Activated CD4-positive, alpha-beta T cell treated with anti-CD3 and anti-CD28 coated beads, Interleukin-2, amount 10 ng/mL, durations not matched to agents 7 days and 5 days (primary cell): ENCODE results near the gene TMA7B. TPM values are rescaled to one million over a fixed set of nuclear protein-coding genes. Genes with fewer than 3 reads are reported as not detected.

ENCODE experiments used
- CTCF ChIA-PET: fragments of 350-600 bp; sonication (Branson Sonifier 250); formaldehyde crosslinking; loops from one replicate; lab custom pipeline; 2021; ENCODE audit warnings: antibody characterized with exemption; lab: Charles Lee
- POLR2A ChIA-PET: fragments of 350-600 bp; sonication (Branson Sonifier 250); formaldehyde crosslinking; loops from one replicate; lab custom pipeline; 2021; ENCODE audit warnings: antibody characterized with exemption; lab: Charles Lee
- DNase-seq: peaks from one replicate; pipeline ENCODE4 v3.0.0-alpha.2; 2020
- H3K27ac Mint-ChIP-seq: one replicate; pipeline ENCODE4 v1.8.0; 2021; ENCODE audit warnings: mild to moderate bottlenecking, moderate library complexity, mixed read lengths
- H3K27me3 Mint-ChIP-seq: one replicate; pipeline ENCODE4 v1.8.0; 2021; ENCODE audit warnings: mixed read lengths
- H3K36me3 Mint-ChIP-seq: one replicate; pipeline ENCODE4 v1.8.0; 2021; ENCODE audit warnings: low read depth, mixed read lengths
- H3K4me1 Mint-ChIP-seq: one replicate; pipeline ENCODE4 v1.8.0; 2021; ENCODE audit warnings: mixed read lengths
- H3K4me3 Mint-ChIP-seq: one replicate; pipeline ENCODE4 v1.8.0; 2021; ENCODE audit warnings: mild to moderate bottlenecking, moderate library complexity, mixed read lengths
- H3K9me3 Mint-ChIP-seq: one replicate; pipeline ENCODE4 v1.8.0; 2021; ENCODE audit warnings: mixed read lengths
- total RNA-seq, 2 experiments: library from RNA; stranded (reverse); gene quantifications; one replicate each; pipeline ENCODE4 v1.2.3, GENCODE V29; 2021

TMA7B gene
- total RNA-seq, 2 experiments from 2014 or later: 4.7 to 5.4 TPM

- Mint-ChIP-seq H3K27me3 (no peaks in the 10 kb centered on the region), H3K9me3 (no peaks in the 10 kb centered on the region), H3K4me3 (no peak overlapping the region), H3K36me3 (peaks cover 87% of the 10 kb centered on the region), H3K27ac (peak overlapping the region; percentile 67), H3K4me1 (peaks cover 82% of the 10 kb centered on the region)
- ChIA-PET CTCF (no interaction called here), POLR2A (no interaction called here)
- DNase-seq: no peak
Observed at GRCh38 chr22:39958949-39959639, 1.1 kb upstream of the TMA7B start.

GRCh38 chr22:39960791-39961746 lies 872 bp downstream of the TMA7B start:
- CTCF ChIA-PET: interaction anchor here (0.7 to 1.6 kb wide), 4 partner anchors 11 to 209 kb away, joined by 3 to 6 read pairs (median 3); no protein-coding TSS in a partner anchor
- Mint-ChIP-seq H3K27me3 (no peaks in the 10 kb centered on the region), H3K27ac (peak overlapping the region; percentile 83), H3K4me3 (peak overlapping the region; percentile 46), H3K36me3 (peaks cover 88% of the 10 kb centered on the region), H3K9me3 (no peaks in the 10 kb centered on the region), H3K4me1 (peaks cover 65% of the 10 kb centered on the region)
- POLR2A ChIA-PET: no interaction called here
- peak; percentile 72 for DNase-seq

GRCh38 chr22:39962071-39962470 lies 1.9 kb downstream of the TMA7B start:
- H3K4me3 Mint-ChIP-seq: no peak overlapping the region
- CTCF ChIA-PET: interaction anchor here (1.6 kb wide), 1 partner anchor 33 kb away, joined by 6 read pairs; no protein-coding TSS in a partner anchor

GRCh38 chr22:39965748-39966147 lies 5.6 kb downstream of the TMA7B start:
- H3K4me3 Mint-ChIP-seq: no peak overlapping the region
- no peak for DNase-seq
- CTCF ChIA-PET: interaction anchor here (0.6 to 1.7 kb wide), 3 partner anchors 8 to 423 kb away, joined by 3 to 5 read pairs (median 4); partner anchors contain the start of gene FAM83F
- no peaks in the 10 kb centered on the region for H3K27me3 Mint-ChIP-seq
- H3K4me1 Mint-ChIP-seq: peaks cover 25% of the 10 kb centered on the region
- no peaks in the 10 kb centered on the region for H3K9me3 Mint-ChIP-seq
- H3K27ac Mint-ChIP-seq: no peak overlapping the region
- POLR2A ChIA-PET: no interaction called here
- peaks cover 88% of the 10 kb centered on the region for H3K36me3 Mint-ChIP-seq

More at GRCh38 chr22:39962071-39962470, 1.9 kb downstream of the TMA7B start:
- Mint-ChIP-seq H3K27me3 (no peaks in the 10 kb centered on the region), H3K9me3 (no peaks in the 10 kb centered on the region), H3K4me1 (peaks cover 59% of the 10 kb centered on the region), H3K27ac (peak overlapping the region; percentile 83), H3K36me3 (peaks cover 90% of the 10 kb centered on the region)
- DNase-seq: no peak
- POLR2A ChIA-PET: no interaction called here

GRCh38 chr22:39966470-39966869 lies 6.3 kb downstream of the TMA7B start:
- no peaks in the 10 kb centered on the region for H3K27me3 Mint-ChIP-seq
- DNase-seq: no peak
- peaks cover 90% of the 10 kb centered on the region for H3K36me3 Mint-ChIP-seq
- CTCF ChIA-PET: interaction anchor here (0.6 to 1.7 kb wide), 3 partner anchors 20 to 424 kb away, joined by 3 to 5 read pairs (median 4); partner anchors contain the start of gene FAM83F
- POLR2A ChIA-PET: interaction anchor here (0.6 kb wide), 1 partner anchor 403 kb away, joined by 4 read pairs; no protein-coding TSS in a partner anchor
- peaks cover 18% of the 10 kb centered on the region for H3K4me1 Mint-ChIP-seq
- no peak overlapping the region for H3K27ac Mint-ChIP-seq
- no peak overlapping the region for H3K4me3 Mint-ChIP-seq
- no peaks in the 10 kb centered on the region for H3K9me3 Mint-ChIP-seq

GRCh38 chr22:39967103-39967829 lies 7.1 kb downstream of the TMA7B start:
- H3K27ac Mint-ChIP-seq: no peak overlapping the region
- no peaks in the 10 kb centered on the region for H3K27me3 Mint-ChIP-seq
- ChIA-PET POLR2A (interaction anchor here (0.6 kb wide), 1 partner anchor 404 kb away, joined by 4 read pairs; no protein-coding TSS in a partner anchor), CTCF (interaction anchor here (1.0 to 1.6 kb wide), 4 partner anchors 10 to 158 kb away, joined by 3 to 4 read pairs (median 3); no protein-coding TSS in a partner anchor)
- DNase-seq: no peak
- no peaks in the 10 kb centered on the region for H3K9me3 Mint-ChIP-seq
- H3K4me1 Mint-ChIP-seq: peaks cover 11% of the 10 kb centered on the region
- no peak overlapping the region for H3K4me3 Mint-ChIP-seq
- H3K36me3 Mint-ChIP-seq: peaks cover 91% of the 10 kb centered on the region

- no peak for DNase-seq
- no peaks in the 10 kb centered on the region for H3K27me3 Mint-ChIP-seq
- H3K4me1 Mint-ChIP-seq: peaks cover 1% of the 10 kb centered on the region
- H3K36me3 Mint-ChIP-seq: peaks cover 92% of the 10 kb centered on the region
- no peaks in the 10 kb centered on the region for H3K9me3 Mint-ChIP-seq
- ChIA-PET CTCF (interaction anchor here (0.7 to 1.6 kb wide), 4 partner anchors 9 to 159 kb away, joined by 3 to 4 read pairs (median 3); no protein-coding TSS in a partner anchor), POLR2A (no interaction called here)
- no peak overlapping the region for H3K4me3 Mint-ChIP-seq
- peak overlapping the region; percentile 76 for H3K27ac Mint-ChIP-seq
Observed at GRCh38 chr22:39967996-39968972, 8.1 kb downstream of the TMA7B start.

- H3K36me3 Mint-ChIP-seq: peaks cover 85% of the 10 kb centered on the region
Observed at GRCh38 chr22:39970742-39971141, 10.5 kb downstream of the TMA7B start.

GRCh38 chr22:39972641-39973040 lies 12.4 kb downstream of the TMA7B start:
- H3K36me3 Mint-ChIP-seq: peaks cover 84% of the 10 kb centered on the region
- no peak overlapping the region for H3K27ac Mint-ChIP-seq
- peaks cover 3% of the 10 kb centered on the region for H3K4me1 Mint-ChIP-seq
- H3K9me3 Mint-ChIP-seq: no peaks in the 10 kb centered on the region
- no peaks in the 10 kb centered on the region for H3K27me3 Mint-ChIP-seq
- H3K4me3 Mint-ChIP-seq: no peak overlapping the region
- ChIA-PET POLR2A (no interaction called here), CTCF (interaction anchor here (0.6 kb wide), 1 partner anchor 1733 kb away, joined by 4 read pairs; no protein-coding TSS in a partner anchor)
- DNase-seq: no peak

More at GRCh38 chr22:39970742-39971141, 10.5 kb downstream of the TMA7B start:
- H3K9me3 Mint-ChIP-seq: no peaks in the 10 kb centered on the region
- ChIA-PET CTCF (interaction anchor here (0.6 to 1.7 kb wide), 3 partner anchors 8 to 232 kb away, joined by 3 to 5 read pairs (median 3); no protein-coding TSS in a partner anchor), POLR2A (no interaction called here)
- no peaks in the 10 kb centered on the region for H3K4me1 Mint-ChIP-seq
- H3K27ac Mint-ChIP-seq: no peak overlapping the region
- no peak overlapping the region for H3K4me3 Mint-ChIP-seq
- no peak for DNase-seq
- no peaks in the 10 kb centered on the region for H3K27me3 Mint-ChIP-seq

GRCh38 chr22:39973656-39974055 lies 13.5 kb downstream of the TMA7B start:
- no peak for DNase-seq
- Mint-ChIP-seq H3K36me3 (peaks cover 80% of the 10 kb centered on the region), H3K27me3 (no peaks in the 10 kb centered on the region), H3K9me3 (no peaks in the 10 kb centered on the region), H3K4me1 (peaks cover 7% of the 10 kb centered on the region), H3K4me3 (no peak overlapping the region), H3K27ac (no peak overlapping the region)
- CTCF ChIA-PET: interaction anchor here (0.7 kb wide), 1 partner anchor 9 kb away, joined by 3 read pairs; no protein-coding TSS in a partner anchor
- POLR2A ChIA-PET: no interaction called here

- no peak overlapping the region for H3K4me3 Mint-ChIP-seq
- H3K27ac Mint-ChIP-seq: no peak overlapping the region
- H3K27me3 Mint-ChIP-seq: no peaks in the 10 kb centered on the region
- no peaks in the 10 kb centered on the region for H3K9me3 Mint-ChIP-seq
- peaks cover 10% of the 10 kb centered on the region for H3K4me1 Mint-ChIP-seq
- ChIA-PET CTCF (interaction anchor here (0.7 kb wide), 1 partner anchor 9 kb away, joined by 3 read pairs; no protein-coding TSS in a partner anchor), POLR2A (no interaction called here)
- no peak for DNase-seq
- H3K36me3 Mint-ChIP-seq: peaks cover 76% of the 10 kb centered on the region
Observed at GRCh38 chr22:39974065-39974464, 13.9 kb downstream of the TMA7B start.
